Activated CD8-positive, alpha-beta memory T cell treated with anti-CD3 and anti-CD28 coated beads, Interleukin-2, amount 50 U/mL, for 48 hours (primary cell): ENCODE measurements around the gene NR2E3.

Experiments
- DNase-seq: peaks from one replicate; pipeline ENCODE4 v3.0.0-alpha.2; 2020

The NR2E3 gene

GRCh38 chr15:71810256-71811035, at the start of gene NR2E3:
TSS of gene NR2E3 (plus strand) at chr15:71810554. CDS start at chr15:71810744, 190 bp downstream.
- no peak for DNase-seq

- no peak for DNase-seq
Observed at GRCh38 chr15:71760852-71761251, 49.5 kb upstream of the NR2E3 start.

GRCh38 chr15:71761649-71762048, 48.7 kb upstream of the NR2E3 start:
- DNase-seq: no peak

- no peak for DNase-seq
Observed at GRCh38 chr15:71768184-71768583, 42.2 kb upstream of the NR2E3 start.

GRCh38 chr15:71773206-71773859, 37.0 kb upstream of the NR2E3 start:
- no peak for DNase-seq

GRCh38 chr15:71775856-71776255, 34.5 kb upstream of the NR2E3 start:
- DNase-seq: no peak

- no peak for DNase-seq
Observed at GRCh38 chr15:71776304-71776703, 34.0 kb upstream of the NR2E3 start.

GRCh38 chr15:71777216-71777943, 33.0 kb upstream of the NR2E3 start:
- DNase-seq: no peak

- DNase-seq: no peak
Observed at GRCh38 chr15:71779073-71779797, 31.1 kb upstream of the NR2E3 start.

GRCh38 chr15:71780115-71780976, 30.0 kb upstream of the NR2E3 start:
- DNase-seq: peak; percentile 60

- DNase-seq: no peak
Observed at GRCh38 chr15:71781179-71781964, 29.0 kb upstream of the NR2E3 start.

GRCh38 chr15:71781965-71782265, 28.4 kb upstream of the NR2E3 start:
- no peak for DNase-seq

GRCh38 chr15:71782422-71783165, 27.8 kb upstream of the NR2E3 start:
- DNase-seq: no peak

- DNase-seq: peak; percentile 61
Observed at GRCh38 chr15:71784719-71785118, 25.6 kb upstream of the NR2E3 start.

GRCh38 chr15:71785996-71786395, 24.4 kb upstream of the NR2E3 start:
- DNase-seq: peak; percentile 2

- DNase-seq: no peak
Observed at GRCh38 chr15:71786673-71787072, 23.7 kb upstream of the NR2E3 start.

- DNase-seq: peak; percentile 6
Observed at GRCh38 chr15:71788646-71789579, 21.4 kb upstream of the NR2E3 start.

- DNase-seq: no peak
Observed at GRCh38 chr15:71789616-71790015, 20.7 kb upstream of the NR2E3 start.

- DNase-seq: no peak
Observed at GRCh38 chr15:71790081-71790480, 20.3 kb upstream of the NR2E3 start.

- no peak for DNase-seq
Observed at GRCh38 chr15:71791975-71792374, 18.4 kb upstream of the NR2E3 start.
